ENCODE data around the gene DYRK4.

The DYRK4 gene

DNA sequence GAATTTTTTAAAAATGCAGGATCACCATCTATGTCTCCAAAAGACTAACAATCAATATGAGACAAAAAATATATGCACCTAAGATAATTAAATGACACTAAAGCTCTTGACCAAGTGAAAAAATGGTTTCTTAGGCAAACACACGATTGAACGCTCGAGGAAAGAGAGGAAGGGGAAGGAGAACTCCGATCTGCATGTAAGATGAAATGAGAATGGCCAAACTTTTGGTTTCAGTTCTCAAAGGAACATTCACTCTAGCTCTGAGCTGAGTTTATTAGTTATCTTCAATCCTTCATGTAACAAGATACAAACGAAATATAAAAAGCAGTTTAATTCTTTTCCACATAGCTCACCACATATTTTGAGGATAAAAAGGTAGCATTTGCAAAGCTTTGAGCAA, 2.8 kb downstream of the DYRK4 start:
- DNase-seq, result peak; percentile 58 to 77 (median 67)

DNA sequence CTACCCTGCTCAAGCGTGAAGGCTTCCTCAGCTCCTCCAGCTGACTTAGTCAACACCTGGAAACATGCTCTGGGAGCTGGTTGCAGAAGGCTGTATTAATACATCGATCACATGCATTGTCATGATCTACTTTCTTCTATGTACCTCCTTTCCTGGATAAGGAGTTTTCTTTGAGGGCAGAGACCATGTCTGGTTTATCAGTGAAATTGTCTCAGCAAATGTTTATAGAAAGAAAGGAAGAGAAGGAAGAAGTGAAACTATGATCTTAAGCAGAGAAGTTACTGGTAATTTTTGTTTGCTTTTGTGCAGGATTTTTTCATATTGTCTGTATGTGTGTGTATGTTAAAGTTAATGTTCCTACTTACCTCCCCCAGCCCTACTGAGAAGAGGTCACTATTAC, 4.5 kb downstream of the DYRK4 start:
- peak in 2 of 3 donors; percentile 22 to 35 for DNase-seq

DNA sequence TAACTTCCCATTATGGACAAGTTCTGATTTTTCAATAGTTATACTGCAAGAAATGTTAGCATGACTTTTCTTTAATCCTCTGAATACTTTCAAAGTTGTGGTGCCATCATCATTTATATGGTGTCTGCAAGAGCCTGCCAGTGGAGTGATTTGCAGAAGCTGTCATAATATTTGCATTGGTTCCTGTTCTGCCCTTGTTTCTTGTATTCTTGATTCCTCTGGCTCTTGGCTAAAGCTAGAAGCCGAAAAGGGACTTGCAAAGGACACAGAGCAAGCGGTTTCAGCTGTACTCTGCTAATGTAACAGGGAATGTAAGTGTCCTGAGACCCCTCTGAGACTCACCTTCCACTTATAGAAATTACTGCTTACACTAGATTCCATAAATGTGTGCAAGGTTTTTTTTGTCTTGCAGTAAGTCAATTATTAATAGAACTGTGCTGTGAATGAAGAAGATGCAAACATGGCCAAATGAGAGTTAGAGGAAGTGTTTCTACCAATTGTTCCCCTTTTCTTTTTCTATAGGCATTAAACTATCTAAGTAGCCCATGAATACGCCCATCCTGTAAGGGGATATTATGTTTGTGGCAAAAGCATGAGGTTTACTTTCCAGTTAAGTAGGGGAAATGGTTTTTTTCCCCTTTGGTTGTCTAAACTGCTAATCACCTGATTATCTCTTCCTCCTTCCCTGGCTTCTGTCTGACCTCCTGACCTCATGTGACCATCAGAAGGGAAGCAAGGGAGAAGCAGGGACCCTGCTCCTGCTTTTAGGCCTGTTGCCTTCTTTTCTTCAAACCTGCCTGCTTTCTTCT, 5.3 kb downstream of the DYRK4 start:
- DNase-seq, result peak; percentile 72 to 89 (median 77)

DNA sequence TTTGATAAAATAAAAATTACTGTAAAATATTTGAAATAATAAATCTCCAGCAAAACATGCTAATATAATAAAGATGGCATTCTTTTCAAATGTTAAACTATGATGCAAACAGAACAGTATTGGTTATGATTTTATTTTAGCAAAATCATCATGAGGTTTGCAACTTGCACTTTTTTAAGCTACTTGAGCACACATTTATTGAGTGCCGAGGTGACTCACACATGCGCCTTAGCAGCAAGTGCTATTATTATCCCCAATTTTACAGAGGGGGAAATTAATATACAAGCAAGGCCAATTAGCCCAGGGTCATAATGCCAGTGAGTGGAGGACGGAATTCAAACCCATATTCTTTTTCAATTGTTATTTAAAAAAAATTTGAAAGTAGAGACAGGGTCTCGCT, 7.3 kb downstream of the DYRK4 start:
- DNase-seq, result peak; percentile 43 to 62 (median 46)

GRCh38 chr12:4572680-4573079, 10.7 kb downstream of the DYRK4 start:
- no peak for DNase-seq

DNA sequence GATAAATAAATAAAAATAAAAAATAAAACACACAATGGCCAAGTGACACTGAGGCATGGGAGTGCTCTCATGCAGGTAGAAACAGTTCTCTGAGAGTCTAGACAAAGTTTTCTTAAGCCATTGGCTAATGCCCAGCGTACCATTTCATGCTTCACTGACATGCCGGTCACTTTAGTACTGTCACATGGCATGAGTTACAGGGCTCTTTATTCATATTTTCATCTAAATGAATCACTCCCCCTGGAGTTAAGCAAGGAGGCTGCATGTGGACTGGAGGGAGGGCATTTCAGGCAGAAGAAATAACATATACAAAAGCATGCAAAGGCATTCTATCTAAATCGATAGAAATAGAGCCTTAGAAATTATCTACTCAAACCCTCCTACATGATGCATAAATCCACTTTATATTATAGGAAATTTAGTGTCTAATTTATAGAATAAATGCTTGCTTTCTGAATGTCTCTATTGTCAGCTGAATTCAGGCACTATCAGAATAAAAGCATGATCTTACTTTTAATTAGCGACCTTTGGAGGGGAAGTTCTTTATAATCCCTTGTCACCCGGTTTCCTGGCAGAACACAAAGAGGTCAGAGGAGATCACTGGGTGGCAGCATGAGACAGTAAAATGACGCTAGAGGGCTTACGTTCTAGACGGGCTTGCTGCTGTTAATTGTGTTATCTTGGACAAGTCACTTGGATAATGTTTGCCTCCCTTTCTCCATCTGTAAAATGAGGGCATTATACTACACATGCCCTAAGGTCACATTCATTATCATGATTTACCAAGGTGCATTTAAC, 17.5 kb downstream of the DYRK4 start:
- peak; percentile 75 to 78 (median 76) for DNase-seq

- DNase-seq, result no peak
Measured at GRCh38 chr12:4580281-4580688, 18.3 kb downstream of the DYRK4 start.

- no peak for DNase-seq
Measured at GRCh38 chr12:4584281-4584680, 22.3 kb downstream of the DYRK4 start.

DNA sequence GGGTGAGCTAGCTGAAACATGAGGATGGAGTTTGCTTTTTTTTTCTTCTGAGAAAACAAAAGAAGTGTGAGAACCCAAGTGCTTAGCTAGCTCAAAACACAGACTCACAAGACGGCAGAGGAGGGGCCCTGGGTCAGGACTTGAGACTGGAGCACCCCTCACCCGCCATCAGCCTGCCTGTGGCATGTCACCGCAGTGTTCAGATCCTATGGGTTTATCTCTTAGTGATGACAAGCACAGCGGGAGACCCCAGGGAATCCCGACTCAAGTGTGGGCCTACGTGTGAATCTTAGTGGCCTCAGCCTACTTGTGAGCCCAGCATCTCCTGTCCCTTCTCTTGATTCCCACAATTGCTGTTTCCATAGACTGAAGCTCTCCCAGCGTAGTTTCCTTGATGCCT, 22.9 kb downstream of the DYRK4 start:
- DNase-seq, result no peak

GRCh38 chr12:4586500-4586899, 24.5 kb downstream of the DYRK4 start:
- no peak for DNase-seq

GRCh38 chr12:4587108-4587507, 25.1 kb downstream of the DYRK4 start:
- no peak for DNase-seq

DNA sequence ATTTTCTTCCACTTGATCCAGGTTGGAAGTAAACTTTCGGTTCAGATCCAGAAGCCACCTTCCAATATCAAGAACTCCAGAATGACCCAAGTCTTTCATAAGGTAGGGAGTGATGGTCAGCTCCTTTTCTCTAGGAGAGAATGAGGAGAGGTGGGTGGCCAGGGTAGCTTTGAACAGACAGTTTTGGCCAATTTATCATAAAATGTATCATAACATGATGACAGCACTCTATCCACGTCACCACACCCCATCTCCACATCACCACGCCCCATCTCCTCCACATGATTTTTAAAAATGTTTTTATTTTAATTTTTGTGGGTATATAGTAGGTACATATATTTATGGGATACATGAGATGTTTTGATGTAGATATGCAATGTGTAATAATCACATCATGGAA, 26.9 kb downstream of the DYRK4 start:
- DNase-seq, result no peak

GRCh38 chr12:4589941-4590340, 27.9 kb downstream of the DYRK4 start:
- no peak for DNase-seq

DNA sequence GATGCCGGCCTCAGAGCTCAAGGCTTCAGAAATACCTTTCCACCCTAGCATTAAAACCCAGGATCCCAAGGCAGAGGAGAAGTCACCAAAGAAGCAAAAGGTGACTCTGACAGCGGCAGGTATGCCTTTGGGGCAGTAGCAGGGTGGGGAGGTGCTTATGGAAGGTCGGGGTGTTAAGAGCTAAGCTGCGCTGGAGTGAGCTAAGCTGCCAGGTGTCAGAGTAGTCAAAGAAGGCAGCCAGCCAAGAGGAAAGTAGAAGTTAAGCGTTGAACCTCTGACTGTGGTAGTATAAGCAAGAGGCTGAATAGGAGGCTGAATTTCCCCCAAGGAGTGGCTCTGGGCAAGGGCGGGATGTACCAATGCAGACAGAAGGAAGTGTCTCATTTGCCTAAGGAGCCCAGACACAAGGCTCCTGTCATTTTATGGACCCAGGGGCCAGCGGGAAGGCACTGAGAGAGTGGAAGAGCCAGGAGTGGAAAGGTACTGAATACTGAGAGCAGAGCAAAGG, 29.2 kb downstream of the DYRK4 start:
- DNase-seq, result no peak

DNA sequence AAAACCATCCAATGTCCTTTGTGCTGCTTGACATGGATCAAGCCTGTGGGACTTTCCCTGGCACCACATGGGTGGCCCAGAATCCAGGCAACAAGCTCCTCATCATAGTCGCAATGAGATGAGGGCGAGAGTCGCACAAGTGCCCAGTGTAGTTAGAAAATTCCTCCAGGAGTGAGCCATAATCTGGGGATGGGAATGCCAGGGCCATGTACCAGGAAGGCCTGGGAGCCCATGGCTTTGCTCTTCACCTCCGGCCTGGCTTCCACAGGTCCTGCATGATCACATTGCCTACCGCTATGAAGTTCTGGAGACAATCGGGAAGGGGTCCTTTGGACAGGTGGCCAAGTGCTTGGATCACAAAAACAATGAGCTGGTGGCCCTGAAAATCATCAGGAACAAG, 33.9 kb downstream of the DYRK4 start:
- no peak for DNase-seq

DNA sequence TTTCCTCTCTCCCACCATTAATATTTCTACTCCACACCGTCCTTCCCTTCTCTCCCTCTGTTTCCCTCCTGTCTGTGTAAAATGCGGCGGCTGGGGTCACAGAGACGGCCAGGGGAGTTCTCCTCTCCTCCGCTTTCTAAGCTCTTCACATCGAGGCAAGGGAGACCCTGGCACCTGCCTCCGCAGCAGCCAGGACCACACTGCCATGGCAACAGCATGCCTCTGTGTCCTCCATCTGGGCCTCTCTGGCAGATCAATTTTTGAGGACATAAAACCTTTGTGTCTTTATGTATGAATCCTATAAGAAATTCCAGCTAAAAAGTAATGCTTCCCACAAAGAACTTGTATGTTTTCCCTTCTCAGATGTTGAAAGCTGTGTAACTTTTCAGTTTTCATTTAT, 41.4 kb downstream of the DYRK4 start:
- DNase-seq, result no peak

DNA sequence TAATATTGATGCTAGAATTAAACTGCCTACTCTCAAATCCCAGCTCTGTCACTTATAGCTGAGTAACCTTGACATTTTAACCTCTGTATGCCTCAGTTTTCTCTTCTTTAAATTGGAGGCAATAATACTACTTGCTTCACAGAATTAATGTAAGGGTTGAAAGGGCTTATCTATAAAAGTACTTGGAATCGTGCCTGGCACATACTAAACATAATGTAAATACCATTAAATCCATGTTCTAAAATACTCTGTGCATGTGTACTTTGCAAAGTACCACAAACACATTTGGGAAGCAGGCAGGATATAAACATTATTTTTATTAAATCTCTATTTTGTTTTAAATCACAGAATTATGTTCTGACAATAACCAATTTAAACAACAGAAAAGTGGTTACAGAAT, 41.9 kb downstream of the DYRK4 start:
- no peak for DNase-seq

DNA sequence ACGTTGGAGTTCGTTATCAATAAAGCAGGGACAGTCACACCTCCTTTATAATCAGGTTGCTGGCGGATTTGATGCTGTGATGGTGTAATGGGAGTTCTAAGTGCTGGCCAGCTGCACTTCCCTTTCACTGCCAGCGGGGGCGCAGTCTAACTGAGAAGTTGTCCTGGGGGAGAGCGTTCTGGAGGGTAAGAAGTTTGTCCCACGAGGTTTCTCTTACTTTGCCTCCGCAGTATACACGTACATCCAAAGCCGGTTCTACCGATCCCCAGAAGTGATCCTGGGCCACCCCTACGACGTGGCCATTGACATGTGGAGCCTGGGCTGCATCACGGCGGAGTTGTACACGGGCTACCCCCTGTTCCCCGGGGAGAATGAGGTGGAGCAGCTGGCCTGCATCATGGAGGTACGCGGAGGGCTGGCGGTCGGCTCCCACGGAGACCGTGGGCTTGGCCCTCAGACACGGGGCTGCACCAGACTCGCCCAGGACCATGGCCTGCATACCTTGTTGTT, 42.7 kb downstream of the DYRK4 start:
- DNase-seq, result peak; percentile 92 to 94 (median 92)

DNA sequence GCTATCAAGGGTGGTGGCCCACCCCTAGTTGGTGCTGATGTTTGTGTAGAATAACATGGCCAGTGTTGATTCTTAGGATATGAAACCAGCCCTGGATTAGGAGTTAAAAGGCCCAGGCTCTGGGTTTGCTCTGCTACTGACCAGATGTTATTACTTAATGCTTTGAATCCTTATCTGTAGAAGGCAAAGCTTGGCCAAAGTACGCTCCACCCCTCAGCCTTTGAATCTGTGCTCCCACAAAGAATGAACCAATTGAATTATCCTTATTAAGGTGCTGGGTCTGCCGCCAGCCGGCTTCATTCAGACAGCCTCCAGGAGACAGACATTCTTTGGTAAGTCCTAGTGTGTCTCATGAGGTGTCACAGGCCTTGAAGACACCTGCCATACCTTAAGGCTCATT, 45.0 kb downstream of the DYRK4 start:
- no peak for DNase-seq

DNA sequence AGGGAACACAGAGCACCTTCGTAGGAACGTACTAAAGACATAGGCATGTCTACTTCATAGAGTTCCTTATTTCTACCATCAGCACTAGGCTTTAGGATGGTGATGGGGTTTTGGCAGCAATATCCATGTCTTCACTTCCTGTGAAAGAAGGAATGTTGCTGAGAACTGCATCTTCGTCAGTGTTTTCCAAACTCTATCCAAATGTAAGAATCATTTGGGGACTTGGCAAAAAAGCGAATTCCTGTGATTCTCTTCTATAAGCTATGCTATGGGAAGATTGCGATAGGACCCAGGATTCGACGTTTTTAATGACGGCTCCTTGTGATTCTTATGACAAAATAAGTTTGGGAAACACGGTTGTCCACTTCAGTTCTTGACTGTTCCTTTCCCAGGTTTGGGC, 47.1 kb downstream of the DYRK4 start:
- DNase-seq, result no peak

GRCh38 chr12:4610481-4610880, 48.5 kb downstream of the DYRK4 start:
- DNase-seq, result no peak

DNA sequence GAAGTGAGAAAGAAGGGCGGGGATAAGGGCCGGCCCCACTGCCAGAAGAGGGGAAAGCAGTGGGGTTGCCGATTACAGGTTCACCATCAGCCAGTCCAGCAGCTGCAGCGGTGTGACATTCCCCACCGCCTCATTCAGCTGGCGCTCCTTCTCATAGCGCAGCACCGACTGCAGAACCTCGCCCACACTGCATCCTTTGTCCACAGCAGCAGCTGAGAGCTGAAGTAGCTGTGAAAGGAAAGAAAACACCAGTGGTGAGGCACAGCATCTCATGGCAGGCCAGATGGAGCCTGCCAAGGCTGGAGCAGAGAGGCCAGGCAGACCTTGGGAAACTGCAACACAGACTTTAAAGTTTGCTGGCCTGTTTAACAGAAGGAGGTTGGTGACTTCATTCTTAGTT, 53.7 kb downstream of the DYRK4 start:
- no peak for DNase-seq

GRCh38 chr12:4621511-4621910, 59.5 kb downstream of the DYRK4 start:
- peak; percentile 7 to 35 (median 29) for DNase-seq

DNA sequence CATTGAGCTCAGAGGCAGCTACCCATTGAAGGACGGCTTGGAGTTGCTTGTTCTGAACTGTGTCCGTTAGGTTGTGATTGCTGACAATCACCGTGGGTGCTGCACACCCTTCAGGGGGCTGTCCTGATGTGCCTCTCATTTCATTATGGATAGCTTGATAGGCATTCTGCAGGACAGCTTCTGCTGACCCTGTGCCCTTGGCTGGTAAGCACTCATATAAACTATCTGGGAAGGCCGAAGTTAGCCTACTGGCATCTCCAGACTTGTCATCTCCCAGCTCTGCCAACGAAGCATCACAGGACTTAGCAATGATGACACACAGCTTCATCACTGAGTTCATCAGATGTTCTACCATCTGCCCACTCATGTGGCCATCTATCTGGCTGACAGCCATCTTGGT, 64.5 kb downstream of the DYRK4 start:
- peak in 2 of 3 donors; percentile 6 to 30 for DNase-seq
